ENCODE results near the gene RNLS. TPM values are rescaled to one million over a fixed set of nuclear protein-coding genes. Genes with fewer than 3 reads are reported as not detected.
"Not testable (repeated sequence)": the region's sequence is repeated elsewhere in the genome, so short reads cannot be mapped to it uniquely, and the experiment has no call there.

Gene RNLS
- total RNA-seq, 3 donors from 2014 or later, result 9.8 to 12.1 (median 11.8) TPM

GRCh38 chr10:88314362-88314761, 268.8 kb downstream of the RNLS start:
- no peaks in the 10 kb centered on the region for H3K4me1 ChIP-seq (ENCODE audit: low read depth)
- H3K36me3 ChIP-seq (ENCODE audit: low read depth), result no peaks in the 10 kb centered on the region
- DNase-seq (no peak), ATAC-seq (no peak)
- no peak overlapping the region for H3K4me3 ChIP-seq
- H3K9me3 ChIP-seq, result peaks cover 18% of the 10 kb centered on the region
- TF ChIP-seq, protein P1, sequence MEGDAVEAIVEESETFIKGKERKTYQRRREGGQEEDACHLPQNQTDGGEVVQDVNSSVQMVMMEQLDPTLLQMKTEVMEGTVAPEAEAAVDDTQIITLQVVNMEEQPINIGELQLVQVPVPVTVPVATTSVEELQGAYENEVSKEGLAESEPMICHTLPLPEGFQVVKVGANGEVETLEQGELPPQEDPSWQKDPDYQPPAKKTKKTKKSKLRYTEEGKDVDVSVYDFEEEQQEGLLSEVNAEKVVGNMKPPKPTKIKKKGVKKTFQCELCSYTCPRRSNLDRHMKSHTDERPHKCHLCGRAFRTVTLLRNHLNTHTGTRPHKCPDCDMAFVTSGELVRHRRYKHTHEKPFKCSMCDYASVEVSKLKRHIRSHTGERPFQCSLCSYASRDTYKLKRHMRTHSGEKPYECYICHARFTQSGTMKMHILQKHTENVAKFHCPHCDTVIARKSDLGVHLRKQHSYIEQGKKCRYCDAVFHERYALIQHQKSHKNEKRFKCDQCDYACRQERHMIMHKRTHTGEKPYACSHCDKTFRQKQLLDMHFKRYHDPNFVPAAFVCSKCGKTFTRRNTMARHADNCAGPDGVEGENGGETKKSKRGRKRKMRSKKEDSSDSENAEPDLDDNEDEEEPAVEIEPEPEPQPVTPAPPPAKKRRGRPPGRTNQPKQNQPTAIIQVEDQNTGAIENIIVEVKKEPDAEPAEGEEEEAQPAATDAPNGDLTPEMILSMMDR (IDR thresholded peaks at IDR 0.05), result no peak
- intact Hi-C loops (cut with DNase I, micrococcal nuclease), result no loop called here

GRCh38 chr10:88313878-88314277, 269.2 kb downstream of the RNLS start:
- ATAC-seq (no peak), DNase-seq (no peak)
- intact Hi-C loops (cut with DNase I, micrococcal nuclease), result no loop called here
- peaks cover 13% of the 10 kb centered on the region for H3K9me3 ChIP-seq
- no peaks in the 10 kb centered on the region for H3K4me1 ChIP-seq (ENCODE audit: low read depth)
- no peak overlapping the region for H3K4me3 ChIP-seq
- H3K36me3 ChIP-seq (ENCODE audit: low read depth), result no peaks in the 10 kb centered on the region
- TF ChIP-seq, protein P1 (IDR thresholded peaks at IDR 0.05), result no peak

DNA sequence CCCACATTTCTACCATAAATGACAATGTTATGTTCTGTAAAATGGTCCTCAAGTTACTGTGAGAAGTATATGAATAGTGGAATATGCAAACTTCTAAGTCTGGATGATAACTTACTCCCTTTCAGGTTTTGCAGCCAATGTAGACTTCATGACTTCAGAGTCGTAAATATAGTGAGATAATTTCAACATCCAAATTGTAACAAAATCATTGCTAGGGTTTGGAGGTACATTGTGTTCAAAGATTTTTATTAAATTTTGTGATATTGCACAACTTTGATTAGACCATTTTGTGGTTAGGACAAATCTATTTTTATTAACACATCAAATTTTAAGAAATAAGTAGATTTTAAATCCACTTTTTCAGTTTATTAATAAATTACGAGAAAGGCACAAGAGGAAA, 270.3 kb downstream of the RNLS start:
- Histone ChIP-seq H3K4me1 (ENCODE audit: low read depth) (no peaks in the 10 kb centered on the region), H3K9me3 (peaks cover 3% of the 10 kb centered on the region), H3K36me3 (ENCODE audit: low read depth) (no peaks in the 10 kb centered on the region), H3K4me3 (no peak overlapping the region)
- intact Hi-C loops (cut with DNase I, micrococcal nuclease), result no loop called here
- TF ChIP-seq, protein P1 (IDR thresholded peaks at IDR 0.05), result no peak
- no peak for DNase-seq
- ATAC-seq, result no peak

- Histone ChIP-seq H3K9me3 (no peaks in the 10 kb centered on the region), H3K4me1 (ENCODE audit: low read depth) (no peaks in the 10 kb centered on the region), H3K4me3 (no peak overlapping the region), H3K36me3 (ENCODE audit: low read depth) (no peaks in the 10 kb centered on the region)
- no peak for DNase-seq
- intact Hi-C loops (cut with DNase I, micrococcal nuclease), result no loop called here
- no peak for ATAC-seq
- TF ChIP-seq, protein P1 (IDR thresholded peaks at IDR 0.05), result no peak
These were observed 271.9 kb downstream of the RNLS start for GRCh38 chr10:88311264-88311663.

GRCh38 chr10:88309365-88309764, 273.8 kb downstream of the RNLS start:
- DNase-seq (no peak), ATAC-seq (no peak)
- no peaks in the 10 kb centered on the region for H3K9me3 ChIP-seq
- TF ChIP-seq, protein P1 (IDR thresholded peaks at IDR 0.05), result no peak
- intact Hi-C loops (cut with DNase I, micrococcal nuclease), result no loop called here
- no peak overlapping the region for H3K4me3 ChIP-seq
- H3K36me3 ChIP-seq (ENCODE audit: low read depth), result no peaks in the 10 kb centered on the region
- H3K4me1 ChIP-seq (ENCODE audit: low read depth), result no peaks in the 10 kb centered on the region

GRCh38 chr10:88308361-88308760, 274.8 kb downstream of the RNLS start:
- H3K9me3 ChIP-seq; ATAC-seq; DNase-seq; H3K4me1 ChIP-seq (ENCODE audit: low read depth); intact Hi-C loops (cut with DNase I, micrococcal nuclease); H3K4me3 ChIP-seq; H3K36me3 ChIP-seq (ENCODE audit: low read depth): not testable (repeated sequence)

Data from mucosa of descending colon (tissue), 3 donors.